Neural progenitor cell (in vitro differentiated cells): ENCODE measurements around the gene MVB12B. TPM values are rescaled to one million over a fixed set of nuclear protein-coding genes. Genes with fewer than 3 reads are reported as not detected.

Source experiments
- DNase-seq: peaks from one replicate; pipeline ENCODE4 v3.0.0-alpha.2; 2016; ENCODE audit warnings: low spot score
- H2AFZ ChIP-seq: fragments of 200-600 bp; sonication (generic); replicated peaks from 2 replicates; pipeline ENCODE4 v1.6.1; 2016; ENCODE audit warnings: antibody characterized with exemption
- H3F3A ChIP-seq: fragments of 200-600 bp; sonication (generic); 2 replicates; pipeline ENCODE4 v1.6.1; 2016; ENCODE audit warnings: antibody characterized with exemption, low read depth
- H3K27ac ChIP-seq: fragments of 200-600 bp; sonication (generic); 2 replicates; pipeline ENCODE4 v1.5.1; 2016; ENCODE audit warnings: mild to moderate bottlenecking
- H3K27me3 ChIP-seq: fragments of 200-600 bp; sonication (generic); 2 replicates; pipeline ENCODE4 v1.6.1; 2016; ENCODE audit warnings: mild to moderate bottlenecking, moderate library complexity
- H3K36me3 ChIP-seq: fragments of 200-600 bp; sonication (generic); 2 replicates; pipeline ENCODE4 v1.5.1; 2016
- H3K4me1 ChIP-seq: fragments of 200-600 bp; sonication (generic); 2 replicates; pipeline ENCODE4 v1.6.1; 2016; ENCODE audit warnings: mixed run types
- H3K4me2 ChIP-seq: fragments of 200-600 bp; sonication (generic); 2 replicates; pipeline ENCODE4 v1.6.1; 2016
- H3K4me3 ChIP-seq: fragments of 200-600 bp; sonication (generic); 2 replicates; pipeline ENCODE4 v1.5.1; 2016
- H3K79me2 ChIP-seq: fragments of 200-600 bp; sonication (generic); 2 replicates; pipeline ENCODE4 v1.6.1; 2016; ENCODE audit warnings: low read depth
- H3K9ac ChIP-seq: fragments of 200-600 bp; sonication (generic); 2 replicates; pipeline ENCODE4 v1.6.1; 2016
- H3K9me3 ChIP-seq: fragments of 200-600 bp; sonication (generic); 2 replicates; pipeline ENCODE4 v1.5.1; 2016; ENCODE audit warnings: low read depth
- H4K20me1 ChIP-seq: fragments of 200-600 bp; sonication (generic); 2 replicates; pipeline ENCODE4 v1.6.1; 2016; ENCODE audit warnings: low read depth
- H3K27ac Mint-ChIP-seq: 3 replicates; pipeline ENCODE4 v1.8.0; 2021; ENCODE audit warnings: mixed read lengths
- H3K27me3 Mint-ChIP-seq: 2 replicates; pipeline ENCODE4 v1.8.0; 2022; ENCODE audit warnings: low read depth, mild to moderate bottlenecking, inconsistent platforms, moderate library complexity, mixed read lengths; ENCODE audit not compliant: insufficient read depth
- H3K36me3 Mint-ChIP-seq: 3 replicates; pipeline ENCODE4 v1.8.0; 2021; ENCODE audit warnings: mixed read lengths
- H3K4me1 Mint-ChIP-seq: 3 replicates; pipeline ENCODE4 v1.8.0; 2021; ENCODE audit warnings: mixed read lengths
- H3K4me3 Mint-ChIP-seq: 3 replicates; pipeline ENCODE4 v1.8.0; 2021; ENCODE audit warnings: mild to moderate bottlenecking, moderate library complexity, mixed read lengths
- H3K9me3 Mint-ChIP-seq: 3 replicates; pipeline ENCODE4 v1.8.0; 2020; ENCODE audit warnings: mixed read lengths
- CTCF ChIP-seq: fragments of 200-600 bp; sonication (generic); IDR thresholded peaks from 2 replicates; pipeline ENCODE4 v1.5.1; 2017; ENCODE audit warnings: antibody characterized with exemption, mild to moderate bottlenecking
- EZH2 ChIP-seq: fragments of 200-600 bp; sonication (generic); IDR thresholded peaks from 2 replicates; pipeline ENCODE4 v1.6.1; 2017; ENCODE audit warnings: antibody characterized with exemption, mild to moderate bottlenecking, moderate library complexity
- EZH2phosphoT487 ChIP-seq: fragments of 200-600 bp; sonication (generic); IDR thresholded peaks from 2 replicates; pipeline ENCODE4 v1.6.1; 2017; ENCODE audit warnings: antibody characterized with exemption
- total RNA-seq: library from RNA; depleted of rRNA; stranded (reverse); fragments of >200 nt; gene quantifications from 2 replicates; pipeline ENCODE4 v1.2.3, GENCODE V29; 2015; ENCODE audit warnings: low replicate concordance

MVB12B gene
- total RNA-seq, 1 donor from 2014 or later: 16.1 TPM

- H3K27me3 Mint-ChIP-seq: no peaks in the 10 kb centered on the region
- H3F3A ChIP-seq: no peaks in the 10 kb centered on the region
- H3K27me3 ChIP-seq: no peaks in the 10 kb centered on the region
- no peak overlapping the region for H3K27ac ChIP-seq
- no peak for TF ChIP-seq EZH2phosphoT487
- no peak for TF ChIP-seq CTCF
- TF ChIP-seq EZH2: no peak
- DNase-seq: no peak
- H2AFZ ChIP-seq: no peak overlapping the region
- no peak overlapping the region for H3K4me2 ChIP-seq
- no peaks in the 10 kb centered on the region for H4K20me1 ChIP-seq
- H3K27ac Mint-ChIP-seq: no peak overlapping the region
- no peak overlapping the region for H3K4me3 ChIP-seq
- no peaks in the 10 kb centered on the region for H3K79me2 ChIP-seq
- no peaks in the 10 kb centered on the region for H3K36me3 Mint-ChIP-seq
- H3K9ac ChIP-seq: no peak overlapping the region
- H3K9me3 Mint-ChIP-seq: peaks cover 5% of the 10 kb centered on the region
- H3K4me3 Mint-ChIP-seq: no peak overlapping the region
- no peaks in the 10 kb centered on the region for H3K9me3 ChIP-seq
- no peaks in the 10 kb centered on the region for H3K36me3 ChIP-seq
- no peaks in the 10 kb centered on the region for H3K4me1 ChIP-seq
- peaks cover 3% of the 10 kb centered on the region for H3K4me1 Mint-ChIP-seq
Observed at GRCh38 chr9:126543490-126543889, 216.9 kb downstream of the MVB12B start.

- no peak for DNase-seq
- Mint-ChIP-seq H3K27ac (no peak overlapping the region), H3K4me1 (peaks cover 14% of the 10 kb centered on the region), H3K4me3 (no peak overlapping the region), H3K27me3 (peaks cover 4% of the 10 kb centered on the region), H3K9me3 (peaks cover 5% of the 10 kb centered on the region), H3K36me3 (no peaks in the 10 kb centered on the region)
- Histone ChIP-seq H3K27me3 (no peaks in the 10 kb centered on the region), H3K9me3 (no peaks in the 10 kb centered on the region), H2AFZ (no peak overlapping the region), H3K4me2 (no peak overlapping the region), H3K4me1 (peaks cover 6% of the 10 kb centered on the region), H3K9ac (no peak overlapping the region), H3K27ac (no peak overlapping the region), H3K36me3 (no peaks in the 10 kb centered on the region), H4K20me1 (no peaks in the 10 kb centered on the region), H3K79me2 (no peaks in the 10 kb centered on the region), H3K4me3 (no peak overlapping the region), H3F3A (no peaks in the 10 kb centered on the region)
- no peak for TF ChIP-seq EZH2phosphoT487
- no peak for TF ChIP-seq CTCF
- TF ChIP-seq EZH2: no peak
Observed at GRCh38 chr9:126545106-126545505, 218.5 kb downstream of the MVB12B start.

GRCh38 chr9:126546036-126546435 lies 219.4 kb downstream of the MVB12B start:
- Mint-ChIP-seq H3K4me3 (no peak overlapping the region), H3K27me3 (peaks cover 4% of the 10 kb centered on the region), H3K36me3 (no peaks in the 10 kb centered on the region), H3K4me1 (peaks cover 20% of the 10 kb centered on the region), H3K9me3 (peaks cover 5% of the 10 kb centered on the region), H3K27ac (no peak overlapping the region)
- H3K4me2 ChIP-seq: no peak overlapping the region
- H3K36me3 ChIP-seq: no peaks in the 10 kb centered on the region
- H3K27ac ChIP-seq: no peak overlapping the region
- H3K27me3 ChIP-seq: no peaks in the 10 kb centered on the region
- H3K4me1 ChIP-seq: peaks cover 6% of the 10 kb centered on the region
- H3K79me2 ChIP-seq: no peaks in the 10 kb centered on the region
- no peak overlapping the region for H2AFZ ChIP-seq
- DNase-seq: no peak
- H3K9ac ChIP-seq: no peak overlapping the region
- TF ChIP-seq EZH2: no peak
- no peaks in the 10 kb centered on the region for H3K9me3 ChIP-seq
- H3K4me3 ChIP-seq: no peak overlapping the region
- no peaks in the 10 kb centered on the region for H4K20me1 ChIP-seq
- no peaks in the 10 kb centered on the region for H3F3A ChIP-seq

- Histone ChIP-seq H3K36me3 (no peaks in the 10 kb centered on the region), H3K79me2 (no peaks in the 10 kb centered on the region), H3K4me2 (no peak overlapping the region), H3K9me3 (no peaks in the 10 kb centered on the region), H3K27me3 (no peaks in the 10 kb centered on the region), H4K20me1 (no peaks in the 10 kb centered on the region), H3K4me1 (peaks cover 6% of the 10 kb centered on the region), H3K27ac (no peak overlapping the region), H3K9ac (no peak overlapping the region), H3F3A (no peaks in the 10 kb centered on the region), H3K4me3 (no peak overlapping the region), H2AFZ (no peak overlapping the region)
- peaks cover 4% of the 10 kb centered on the region for H3K27me3 Mint-ChIP-seq
- no peak overlapping the region for H3K27ac Mint-ChIP-seq
- peaks cover 5% of the 10 kb centered on the region for H3K9me3 Mint-ChIP-seq
- TF ChIP-seq CTCF (no peak), EZH2phosphoT487 (no peak), EZH2 (no peak)
- peaks cover 24% of the 10 kb centered on the region for H3K4me1 Mint-ChIP-seq
- DNase-seq: no peak
- H3K36me3 Mint-ChIP-seq: no peaks in the 10 kb centered on the region
- no peak overlapping the region for H3K4me3 Mint-ChIP-seq
Observed at GRCh38 chr9:126548312-126548711, 221.7 kb downstream of the MVB12B start.
